H1 (cell line): ENCODE results near the gene CDH7.

Experiments
- CEBPB ChIP-seq: IDR thresholded peaks from 2 replicates; pipeline ENCODE4 v1.6.1; 2012; ENCODE audit warnings: low read depth, low read length
- EP300 ChIP-seq, 2 experiments: IDR thresholded peaks; 1 replicate in 1 of 2; 2 replicates in 1 of 2; pipeline ENCODE4 v1.6.1; 2011 to 2012; ENCODE audit warnings: low read depth in 2 of 2, low read length in 2 of 2, mild to moderate bottlenecking in 2 of 2, borderline replicate concordance in 1 of 2, inconsistent platforms in 1 of 2, moderate library complexity in 1 of 2
- EZH2 ChIP-seq: fragments of 200-600 bp; sonication (generic); IDR thresholded peaks from 2 replicates; pipeline ENCODE4 v1.7.1; 2012; ENCODE audit warnings: low read depth, mild to moderate bottlenecking, moderate library complexity, low read length, inconsistent platforms; ENCODE audit not compliant: severe bottlenecking
- MAX ChIP-seq: IDR thresholded peaks from 2 replicates; pipeline ENCODE4 v1.6.1; 2012; ENCODE audit warnings: inconsistent platforms
- POLR2A ChIP-seq, 2 experiments: IDR thresholded peaks; 1 replicate in 1 of 2; 2 replicates in 1 of 2; pipeline ENCODE4 v1.6.1; 2011; ENCODE audit warnings: low read depth in 2 of 2, low read length in 2 of 2, mild to moderate bottlenecking in 2 of 2; ENCODE audit errors: control extremely low read depth in 1 of 2
- TAF1 ChIP-seq: IDR thresholded peaks from 2 replicates; pipeline ENCODE4 v1.6.1; 2011; ENCODE audit warnings: mild to moderate bottlenecking, low read depth, low read length
- TF ChIP-seq, protein P1 (sequence below), 3 experiments: IDR thresholded peaks; 1 replicate in 2 of 3; 2 replicates in 1 of 3; pipeline versions ENCODE4 v1.5.1 to v1.6.1; 2011; ENCODE audit warnings: low read length in 3 of 3, mild to moderate bottlenecking in 3 of 3, inconsistent platforms in 2 of 3, low read depth in 1 of 3, moderate library complexity in 1 of 3; ENCODE audit not compliant: insufficient read depth in 1 of 3; ENCODE audit errors: control extremely low read depth in 1 of 3

DNA sequence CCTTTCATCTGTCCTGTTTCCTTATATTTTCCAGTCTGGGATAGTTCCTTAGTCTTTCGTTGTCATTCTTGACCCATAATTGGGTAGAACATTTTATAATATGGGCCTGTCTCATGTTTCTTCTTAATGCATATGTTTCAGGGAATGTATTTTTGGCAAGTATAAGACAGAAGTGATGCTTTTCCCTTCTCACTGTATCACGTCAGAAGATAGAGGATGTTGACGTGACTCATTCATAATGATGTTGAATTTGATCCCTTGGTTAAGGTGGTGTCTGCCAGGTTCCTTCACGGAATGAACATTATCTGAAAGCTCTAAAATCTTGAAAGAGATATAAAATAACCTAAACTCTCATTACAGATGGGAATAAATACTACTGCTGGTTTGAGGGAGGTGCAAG lies 18.8 kb downstream of the CDH7 start:
- no peak for TF ChIP-seq CEBPB
- TF ChIP-seq EZH2, result no peak
- TF ChIP-seq, protein P1, sequence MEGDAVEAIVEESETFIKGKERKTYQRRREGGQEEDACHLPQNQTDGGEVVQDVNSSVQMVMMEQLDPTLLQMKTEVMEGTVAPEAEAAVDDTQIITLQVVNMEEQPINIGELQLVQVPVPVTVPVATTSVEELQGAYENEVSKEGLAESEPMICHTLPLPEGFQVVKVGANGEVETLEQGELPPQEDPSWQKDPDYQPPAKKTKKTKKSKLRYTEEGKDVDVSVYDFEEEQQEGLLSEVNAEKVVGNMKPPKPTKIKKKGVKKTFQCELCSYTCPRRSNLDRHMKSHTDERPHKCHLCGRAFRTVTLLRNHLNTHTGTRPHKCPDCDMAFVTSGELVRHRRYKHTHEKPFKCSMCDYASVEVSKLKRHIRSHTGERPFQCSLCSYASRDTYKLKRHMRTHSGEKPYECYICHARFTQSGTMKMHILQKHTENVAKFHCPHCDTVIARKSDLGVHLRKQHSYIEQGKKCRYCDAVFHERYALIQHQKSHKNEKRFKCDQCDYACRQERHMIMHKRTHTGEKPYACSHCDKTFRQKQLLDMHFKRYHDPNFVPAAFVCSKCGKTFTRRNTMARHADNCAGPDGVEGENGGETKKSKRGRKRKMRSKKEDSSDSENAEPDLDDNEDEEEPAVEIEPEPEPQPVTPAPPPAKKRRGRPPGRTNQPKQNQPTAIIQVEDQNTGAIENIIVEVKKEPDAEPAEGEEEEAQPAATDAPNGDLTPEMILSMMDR (IDR thresholded peaks at IDR 0.05; ENCODE audit: control extremely low read depth in 1 of 3, insufficient read depth in 1 of 3, low read depth in 1 of 3, low read length in 3 of 3), result no peak
- TF ChIP-seq TAF1, result no peak
- no peak for TF ChIP-seq MAX
- no peak for TF ChIP-seq POLR2A (IDR thresholded peaks at IDR 0.05; ENCODE audit: control extremely low read depth in 1 of 2, low read depth in 2 of 2, low read length in 2 of 2)
- TF ChIP-seq EP300 (IDR thresholded peaks at IDR 0.05; ENCODE audit: borderline replicate concordance in 1 of 2, low read depth in 2 of 2, low read length in 2 of 2), result no peak
